Muscle layer of colon (tissue), 2 donors: ENCODE measurements around the gene ZG16B.

ENCODE experiments used
- H3K27ac ChIP-seq: one replicate; pipeline ENCODE4 v1.7.0; 2013; ENCODE audit warnings: low read depth, mild to moderate bottlenecking, low read length, moderate library complexity
- H3K27me3 ChIP-seq, 2 donors: one replicate each; pipeline ENCODE4 v1.7.0; 2013; ENCODE audit warnings: low read length in 2 of 2, mild to moderate bottlenecking in 2 of 2; ENCODE audit not compliant: insufficient read depth in 2 of 2, control insufficient read depth in 1 of 2
- H3K36me3 ChIP-seq: one replicate; pipeline ENCODE4 v1.7.0; 2013; ENCODE audit warnings: mild to moderate bottlenecking, low read length; ENCODE audit not compliant: insufficient read depth
- H3K4me1 ChIP-seq: one replicate; pipeline ENCODE4 v1.7.0; 2013; ENCODE audit warnings: mild to moderate bottlenecking, low read length; ENCODE audit not compliant: insufficient read depth
- H3K4me3 ChIP-seq, 2 donors: one replicate each; pipeline ENCODE4 v1.7.0; 2013; ENCODE audit warnings: low read length in 2 of 2, low read depth in 1 of 2, mild to moderate bottlenecking in 1 of 2, moderate library complexity in 1 of 2
- H3K9ac ChIP-seq: one replicate; pipeline ENCODE4 v1.7.0; 2013; ENCODE audit warnings: low read length
- H3K9me3 ChIP-seq: one replicate; pipeline ENCODE4 v1.7.0; 2013; ENCODE audit warnings: mild to moderate bottlenecking, low read length
- donor health status: abdominal sarcoma.
- donor health status: Adenocarcinoma of cecum.

Gene ZG16B

GRCh38 chr16:2829501-2830354 lies at the start of gene ZG16B:
ZG16B (plus strand) TSS chr16:2830303; CDS start chr16:2830442, 139 bp downstream.
- peaks cover 0 to 19% of the 10 kb centered on the region in 2 donors for H3K27me3 ChIP-seq
- no peak within 1 kb of the TSS for H3K4me3 ChIP-seq
- H3K27ac ChIP-seq = no peak within 1 kb of the TSS
- no peaks in the 10 kb centered on the region for H3K36me3 ChIP-seq
- H3K9me3 ChIP-seq = no peaks in the 10 kb centered on the region
- no peaks in the 10 kb centered on the region for H3K4me1 ChIP-seq
- no peak within 1 kb of the TSS for H3K9ac ChIP-seq

GRCh38 chr16:2782583-2783351 lies 47.3 kb upstream of the ZG16B start:
- Histone ChIP-seq H3K4me3 (no peak overlapping the region), H3K36me3 (no peaks in the 10 kb centered on the region), H3K27ac (no peak overlapping the region), H3K9ac (no peak overlapping the region), H3K9me3 (no peaks in the 10 kb centered on the region), H3K27me3 (peaks cover 30 to 32% of the 10 kb centered on the region in 2 donors), H3K4me1 (peaks cover 11% of the 10 kb centered on the region)

- no peak overlapping the region for H3K9ac ChIP-seq
- H3K9me3 ChIP-seq = no peaks in the 10 kb centered on the region
- peaks cover 4% of the 10 kb centered on the region for H3K4me1 ChIP-seq
- no peaks in the 10 kb centered on the region for H3K36me3 ChIP-seq
- H3K27ac ChIP-seq = no peak overlapping the region
- no peak overlapping the region for H3K4me3 ChIP-seq
- H3K27me3 ChIP-seq = peaks cover 34 to 37% of the 10 kb centered on the region in 2 donors
Measured at GRCh38 chr16:2783581-2784357, 46.3 kb upstream of the ZG16B start.

GRCh38 chr16:2784358-2785100 lies 45.6 kb upstream of the ZG16B start:
- Histone ChIP-seq H3K27me3 (peaks cover 34 to 40% of the 10 kb centered on the region in 2 donors), H3K4me3 (no peak overlapping the region), H3K4me1 (no peaks in the 10 kb centered on the region), H3K36me3 (no peaks in the 10 kb centered on the region), H3K27ac (no peak overlapping the region), H3K9me3 (no peaks in the 10 kb centered on the region), H3K9ac (no peak overlapping the region)

- H3K4me3 ChIP-seq = no peak overlapping the region
Measured at GRCh38 chr16:2785101-2785991, 44.8 kb upstream of the ZG16B start.

GRCh38 chr16:2786061-2786825 lies 43.9 kb upstream of the ZG16B start:
- H3K9ac ChIP-seq = no peak overlapping the region
- peaks cover 34 to 51% of the 10 kb centered on the region in 2 donors for H3K27me3 ChIP-seq
- H3K36me3 ChIP-seq = no peaks in the 10 kb centered on the region
- no peak overlapping the region for H3K27ac ChIP-seq
- H3K4me3 ChIP-seq = no peak overlapping the region
- no peaks in the 10 kb centered on the region for H3K9me3 ChIP-seq
- no peaks in the 10 kb centered on the region for H3K4me1 ChIP-seq

More at GRCh38 chr16:2785101-2785991, 44.8 kb upstream of the ZG16B start:
- H3K27me3 ChIP-seq = peaks cover 34 to 42% of the 10 kb centered on the region in 2 donors
- no peaks in the 10 kb centered on the region for H3K4me1 ChIP-seq
- no peaks in the 10 kb centered on the region for H3K9me3 ChIP-seq
- H3K27ac ChIP-seq = no peak overlapping the region
- H3K9ac ChIP-seq = no peak overlapping the region
- H3K36me3 ChIP-seq = no peaks in the 10 kb centered on the region

GRCh38 chr16:2786826-2787151 lies 43.3 kb upstream of the ZG16B start:
- H3K9ac ChIP-seq = no peak overlapping the region
- H3K9me3 ChIP-seq = no peaks in the 10 kb centered on the region
- H3K27me3 ChIP-seq = peaks cover 34 to 51% of the 10 kb centered on the region in 2 donors
- no peaks in the 10 kb centered on the region for H3K4me1 ChIP-seq
- no peaks in the 10 kb centered on the region for H3K36me3 ChIP-seq
- H3K27ac ChIP-seq = no peak overlapping the region
- no peak overlapping the region for H3K4me3 ChIP-seq

GRCh38 chr16:2787406-2787805 lies 42.7 kb upstream of the ZG16B start, which contains the start of gene PRSS33:
PRSS33 (minus strand) TSS chr16:2787560; CDS start chr16:2786547, 1,013 bp downstream.
- H3K9me3 ChIP-seq = no peaks in the 10 kb centered on the region
- H3K36me3 ChIP-seq = no peaks in the 10 kb centered on the region
- no peak within 1 kb of the TSS for H3K27ac ChIP-seq
- no peaks in the 10 kb centered on the region for H3K4me1 ChIP-seq
- H3K27me3 ChIP-seq = peaks cover 34 to 51% of the 10 kb centered on the region in 2 donors
- no peak within 1 kb of the TSS for H3K4me3 ChIP-seq
- no peak within 1 kb of the TSS for H3K9ac ChIP-seq

- Histone ChIP-seq H3K4me1 (no peaks in the 10 kb centered on the region), H3K9me3 (no peaks in the 10 kb centered on the region), H3K27ac (no peak overlapping the region), H3K9ac (no peak overlapping the region), H3K4me3 (no peak overlapping the region), H3K27me3 (peaks cover 34 to 51% of the 10 kb centered on the region in 2 donors), H3K36me3 (no peaks in the 10 kb centered on the region)
Measured at GRCh38 chr16:2787961-2788360, 42.1 kb upstream of the ZG16B start.
